Tibial artery (tissue), 4 donors: ENCODE measurements around the gene GRB7.

ENCODE experiments used
- DNase-seq, 2 donors: peaks; one replicate each; pipeline ENCODE4 v3.0.0-alpha.2; 2019
- H3K27ac ChIP-seq, 2 donors: fragments of 200-600 bp; sonication (generic) in 1 of 2; 1 replicate in 1 of 2; 2 replicates in 1 of 2; pipeline ENCODE4 v1.5.1; 2018 to 2019; ENCODE audit warnings: mild to moderate bottlenecking in 1 of 2
- H3K27me3 ChIP-seq, 2 donors: fragments of 200-600 bp; sonication (generic) in 1 of 2; one replicate each; pipeline versions ENCODE4 v1.5.1 to v1.6.0; 2016 to 2019
- H3K36me3 ChIP-seq, 3 donors: fragments of 200-600 bp; sonication (generic) in 2 of 3; one replicate each; pipeline ENCODE4 v1.5.1; 2016 to 2019; ENCODE audit warnings: mild to moderate bottlenecking in 2 of 3
- H3K4me1 ChIP-seq, 4 donors: fragments of 200-600 bp; sonication (generic) in 2 of 4; 1 replicate in 3 of 4; 2 replicates in 1 of 4; pipeline ENCODE4 v1.5.1; 2016 to 2019
- H3K4me3 ChIP-seq, 2 donors: fragments of 200-600 bp; sonication (generic) in 1 of 2; 1 replicate in 1 of 2; 2 replicates in 1 of 2; pipeline ENCODE4 v1.5.1; 2018 to 2019; ENCODE audit warnings: mild to moderate bottlenecking in 2 of 2
- H3K9me3 ChIP-seq, 3 donors: fragments of 200-600 bp; sonication (generic) in 1 of 3; one replicate each; pipeline ENCODE4 v1.5.1; 2016 to 2019
- intact Hi-C: fragments of 100-400 bp; cut with DNase I; formaldehyde crosslinking; loops from one replicate; pipeline ENCODE4 v1.15.0; 2023; ENCODE audit warnings: low total_unique reads
- TF ChIP-seq, protein P1 (sequence below), 2 experiments: fragments of 200-600 bp in 1 of 2; fragments of 450-650 bp in 1 of 2; IDR thresholded peaks; one replicate each; pipeline ENCODE4 v1.5.1; 2017 to 2019; ENCODE audit warnings: antibody characterized with exemption in 2 of 2, mild to moderate bottlenecking in 1 of 2, moderate library complexity in 1 of 2

GRB7 gene

DNA sequence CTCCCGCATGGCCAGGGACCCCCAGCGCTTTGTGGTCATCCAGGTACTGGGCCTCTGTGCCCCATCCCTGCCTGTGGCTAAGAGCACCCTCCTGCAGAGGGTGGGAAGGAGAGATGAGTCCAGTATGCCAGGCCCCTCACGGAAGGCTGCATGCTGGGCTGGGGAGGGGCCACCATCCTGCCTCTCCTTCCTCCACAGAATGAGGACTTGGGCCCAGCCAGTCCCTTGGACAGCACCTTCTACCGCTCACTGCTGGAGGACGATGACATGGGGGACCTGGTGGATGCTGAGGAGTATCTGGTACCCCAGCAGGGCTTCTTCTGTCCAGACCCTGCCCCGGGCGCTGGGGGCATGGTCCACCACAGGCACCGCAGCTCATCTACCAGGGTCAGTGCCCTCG lies 11.1 kb upstream of the GRB7 start:
- peaks cover 44 to 77% (median 60%) of the 10 kb centered on the region in 3 donors for H3K36me3 ChIP-seq
- no peaks in the 10 kb centered on the region for H3K9me3 ChIP-seq

DNA sequence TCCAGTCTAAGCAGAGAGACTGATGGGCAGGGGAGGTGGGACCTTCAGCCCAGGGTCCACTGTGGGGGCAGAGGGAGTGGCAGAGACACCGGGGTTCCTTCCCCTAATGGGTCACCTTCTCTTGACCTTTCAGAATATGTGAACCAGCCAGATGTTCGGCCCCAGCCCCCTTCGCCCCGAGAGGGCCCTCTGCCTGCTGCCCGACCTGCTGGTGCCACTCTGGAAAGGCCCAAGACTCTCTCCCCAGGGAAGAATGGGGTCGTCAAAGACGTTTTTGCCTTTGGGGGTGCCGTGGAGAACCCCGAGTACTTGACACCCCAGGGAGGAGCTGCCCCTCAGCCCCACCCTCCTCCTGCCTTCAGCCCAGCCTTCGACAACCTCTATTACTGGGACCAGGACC lies 10.2 kb upstream of the GRB7 start:
- TF ChIP-seq, protein P1, sequence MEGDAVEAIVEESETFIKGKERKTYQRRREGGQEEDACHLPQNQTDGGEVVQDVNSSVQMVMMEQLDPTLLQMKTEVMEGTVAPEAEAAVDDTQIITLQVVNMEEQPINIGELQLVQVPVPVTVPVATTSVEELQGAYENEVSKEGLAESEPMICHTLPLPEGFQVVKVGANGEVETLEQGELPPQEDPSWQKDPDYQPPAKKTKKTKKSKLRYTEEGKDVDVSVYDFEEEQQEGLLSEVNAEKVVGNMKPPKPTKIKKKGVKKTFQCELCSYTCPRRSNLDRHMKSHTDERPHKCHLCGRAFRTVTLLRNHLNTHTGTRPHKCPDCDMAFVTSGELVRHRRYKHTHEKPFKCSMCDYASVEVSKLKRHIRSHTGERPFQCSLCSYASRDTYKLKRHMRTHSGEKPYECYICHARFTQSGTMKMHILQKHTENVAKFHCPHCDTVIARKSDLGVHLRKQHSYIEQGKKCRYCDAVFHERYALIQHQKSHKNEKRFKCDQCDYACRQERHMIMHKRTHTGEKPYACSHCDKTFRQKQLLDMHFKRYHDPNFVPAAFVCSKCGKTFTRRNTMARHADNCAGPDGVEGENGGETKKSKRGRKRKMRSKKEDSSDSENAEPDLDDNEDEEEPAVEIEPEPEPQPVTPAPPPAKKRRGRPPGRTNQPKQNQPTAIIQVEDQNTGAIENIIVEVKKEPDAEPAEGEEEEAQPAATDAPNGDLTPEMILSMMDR (IDR thresholded peaks at IDR 0.05), result no peak
- H3K4me3 ChIP-seq, result no peak overlapping the region
- intact Hi-C loops, result no loop called here
- H3K4me1 ChIP-seq, result peaks cover 0 to 15% (median 10%) of the 10 kb centered on the region in 4 donors
- no peak overlapping the region for H3K27ac ChIP-seq
- H3K9me3 ChIP-seq, result no peaks in the 10 kb centered on the region
- H3K36me3 ChIP-seq, result peaks cover 35 to 67% (median 53%) of the 10 kb centered on the region in 3 donors
- DNase-seq, result no peak
- no peaks in the 10 kb centered on the region for H3K27me3 ChIP-seq

More for the DNA sequence above, 11.1 kb upstream of the GRB7 start:
- TF ChIP-seq, protein P1 (IDR thresholded peaks at IDR 0.05), result no peak
- intact Hi-C loops, result no loop called here
- Histone ChIP-seq H3K4me1 (peaks cover 0 to 15% (median 10%) of the 10 kb centered on the region in 4 donors), H3K27me3 (no peaks in the 10 kb centered on the region), H3K4me3 (no peak overlapping the region), H3K27ac (no peak overlapping the region)
- DNase-seq, result no peak

DNA sequence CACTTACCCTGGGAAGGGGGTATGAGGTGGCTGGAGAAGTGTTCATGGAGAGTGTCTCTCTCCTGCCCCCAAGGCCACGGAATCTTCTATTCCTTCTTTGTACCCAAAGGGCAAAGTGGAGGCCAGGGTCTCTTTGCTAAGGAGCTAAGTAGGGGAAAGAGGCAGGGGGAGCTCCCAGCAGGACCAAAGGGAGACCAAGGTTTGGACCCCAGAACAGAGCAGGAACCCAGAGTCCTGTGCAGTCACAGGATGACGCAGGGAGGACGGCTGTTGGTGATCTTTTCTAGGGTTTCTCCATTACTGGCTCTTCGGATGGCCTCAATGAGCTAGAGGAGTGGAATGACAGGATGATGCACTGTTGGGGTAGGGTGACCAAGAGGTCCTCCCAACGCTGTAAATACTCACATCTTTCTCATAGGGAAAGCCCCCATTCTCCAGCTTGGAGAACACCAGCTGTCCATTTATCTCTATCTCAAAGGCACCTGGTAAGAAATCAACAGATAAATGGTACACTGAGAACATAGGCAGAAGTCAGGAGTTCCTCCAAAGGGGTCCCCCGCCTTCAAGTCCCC lies 8.4 kb upstream of the GRB7 start:
- Histone ChIP-seq H3K27me3 (no peaks in the 10 kb centered on the region), H3K4me1 (peaks cover 0 to 15% (median 10%) of the 10 kb centered on the region in 4 donors), H3K36me3 (peaks cover 23 to 49% (median 41%) of the 10 kb centered on the region in 3 donors), H3K27ac (peak overlapping the region; percentile 85 to 91), H3K4me3 (peak overlapping the region; percentile 73 to 82), H3K9me3 (no peaks in the 10 kb centered on the region)
- DNase-seq, result no peak
- TF ChIP-seq, protein P1 (IDR thresholded peaks at IDR 0.05), result no peak
- intact Hi-C loops, result no loop called here

DNA sequence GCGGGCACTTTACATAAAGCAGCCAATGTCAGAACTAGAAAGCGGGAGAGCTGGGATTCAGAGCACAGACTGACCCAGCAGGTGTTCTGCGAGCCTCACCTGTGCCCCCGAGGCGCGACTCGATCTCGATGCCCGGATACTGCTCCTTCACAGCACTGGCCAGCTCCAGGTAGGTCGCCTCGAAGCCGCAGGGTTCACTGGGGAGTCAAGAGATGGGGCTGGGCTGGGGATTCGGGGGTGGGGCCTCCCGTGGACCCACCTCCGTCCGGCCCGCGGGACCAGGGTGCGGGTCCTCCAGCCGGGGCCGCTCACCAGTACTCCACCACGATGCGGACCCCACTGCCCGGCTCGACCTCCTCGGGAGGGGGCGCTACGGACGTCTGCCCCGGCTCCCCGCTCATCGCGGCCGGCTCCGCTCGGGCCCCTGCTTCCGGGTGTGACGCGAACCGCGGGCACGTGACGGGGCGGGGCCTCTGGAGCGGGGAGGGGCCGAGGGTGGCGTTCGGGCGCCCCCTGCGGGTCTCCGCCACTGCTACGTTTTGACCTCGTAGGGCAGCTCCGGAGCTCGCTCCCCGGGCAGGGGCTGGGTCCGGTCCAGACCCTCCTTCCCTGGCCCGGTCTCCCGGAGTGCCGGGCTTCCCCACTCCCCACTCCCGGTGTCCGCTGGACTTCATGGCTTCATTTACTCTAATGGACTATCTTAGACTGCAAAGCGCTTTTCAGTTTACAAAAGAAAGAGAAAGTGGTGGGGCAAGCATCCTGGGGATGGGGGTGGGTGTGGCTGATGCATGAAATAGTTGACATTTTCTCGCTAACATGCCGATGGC lies 7.4 kb upstream of the GRB7 start, which contains the start of gene MIEN1:
TSS of gene MIEN1 (minus strand) at position 438 of the 827 bp plus-strand sequence. CDS start at position 401, 37 bp downstream.
- peak within 1 kb of the TSS; percentile 73 to 82 for H3K4me3 ChIP-seq
- H3K27ac ChIP-seq, result peak within 1 kb of the TSS; percentile 85 to 91
- H3K4me1 ChIP-seq, result peaks cover 0 to 15% (median 10%) of the 10 kb centered on the region in 4 donors
- H3K36me3 ChIP-seq, result peaks cover 13 to 40% (median 31%) of the 10 kb centered on the region in 3 donors
- TF ChIP-seq, protein P1 (IDR thresholded peaks at IDR 0.05), result peak; percentile 90 to 96
- peak; percentile 85 to 94 for DNase-seq
- intact Hi-C loops, result loop anchor here (5.0 kb wide), 1 partner anchor 108 kb away; no protein-coding TSS in a partner anchor
- H3K27me3 ChIP-seq, result no peaks in the 10 kb centered on the region
- H3K9me3 ChIP-seq, result no peaks in the 10 kb centered on the region

DNA sequence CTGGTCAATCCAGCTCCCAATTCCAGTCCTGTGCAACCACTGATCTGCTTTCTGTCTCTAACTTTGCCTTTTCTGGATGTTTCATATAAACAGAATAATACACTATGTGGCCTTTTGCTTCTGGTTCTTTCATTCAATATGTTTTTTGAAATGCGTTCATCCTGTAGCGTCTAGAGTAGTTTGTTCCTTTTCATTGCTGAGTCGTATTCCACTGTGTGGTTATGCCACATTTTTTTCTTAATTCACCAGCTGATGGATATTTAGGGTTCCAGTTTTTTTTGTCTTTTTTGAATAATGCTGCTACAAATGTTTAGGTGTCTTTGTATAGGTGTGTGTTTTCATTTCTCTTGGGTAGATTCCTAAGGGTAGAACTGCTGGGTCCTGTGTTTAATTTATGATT lies 5.2 kb upstream of the GRB7 start:
- no peak for DNase-seq
- intact Hi-C loops, result loop anchor here (2.0 to 5.0 kb wide), 2 partner anchors 20 to 110 kb away; no protein-coding TSS in a partner anchor
- peaks cover 0 to 20% (median 11%) of the 10 kb centered on the region in 4 donors for H3K4me1 ChIP-seq
- TF ChIP-seq, protein P1 (IDR thresholded peaks at IDR 0.05), result no peak
- H3K36me3 ChIP-seq, result peaks cover 0 to 17% (median 12%) of the 10 kb centered on the region in 3 donors
- no peak overlapping the region for H3K4me3 ChIP-seq
- H3K9me3 ChIP-seq, result no peaks in the 10 kb centered on the region
- no peak overlapping the region for H3K27ac ChIP-seq
- H3K27me3 ChIP-seq, result peaks cover 3 to 21% of the 10 kb centered on the region in 2 donors
